CD14-positive monocyte (primary cell): Measurements from ENCODE around the gene ANAPC16. TPM values are rescaled to one million over a fixed set of nuclear protein-coding genes. Genes with fewer than 3 reads are reported as not detected.

Source experiments
- DNase-seq, 3 donors: peaks; one replicate each; pipeline ENCODE4 v3.0.0-alpha.2; 2011 to 2022
- H2AFZ ChIP-seq: 2 replicates; pipeline ENCODE4 v1.6.0; 2012; ENCODE audit warnings: mild to moderate bottlenecking, low read depth, low read length, inconsistent platforms; ENCODE audit not compliant: insufficient read depth, poor library complexity, severe bottlenecking
- H3K27ac ChIP-seq, 2 donors: 1 replicate in 1 of 2; 2 replicates in 1 of 2; pipeline ENCODE4 v1.5.1; 2012 to 2013; ENCODE audit warnings: low read length in 2 of 2, control low read depth in 1 of 2, inconsistent platforms in 1 of 2, low read depth in 1 of 2, mild to moderate bottlenecking in 1 of 2
- H3K27me3 ChIP-seq, 2 donors: one replicate each; pipeline versions ENCODE4 v1.6.0 to v1.6.1; 2011 to 2013; ENCODE audit warnings: low read length in 2 of 2; ENCODE audit not compliant: control insufficient read depth in 2 of 2, insufficient read depth in 2 of 2
- H3K36me3 ChIP-seq, 2 donors: replicated peaks in 1 of 2; 1 replicate in 1 of 2; 2 replicates in 1 of 2; pipeline versions ENCODE4 v1.5.1 to v1.6.1; 2012 to 2013; ENCODE audit warnings: low read length in 2 of 2, control low read depth in 1 of 2, inconsistent platforms in 1 of 2, mild to moderate bottlenecking in 1 of 2; ENCODE audit not compliant: insufficient read depth in 2 of 2, control insufficient read depth in 1 of 2
- H3K4me1 ChIP-seq, 2 donors: 1 replicate in 1 of 2; 2 replicates in 1 of 2; pipeline versions ENCODE4 v1.5.1 to v1.6.1; 2012 to 2013; ENCODE audit warnings: low read length in 2 of 2, control low read depth in 1 of 2, inconsistent platforms in 1 of 2, mild to moderate bottlenecking in 1 of 2, moderate library complexity in 1 of 2; ENCODE audit not compliant: insufficient read depth in 2 of 2, control insufficient read depth in 1 of 2
- H3K4me2 ChIP-seq: replicated peaks from 2 replicates; pipeline ENCODE3; 2012; ENCODE audit warnings: low read length, moderate library complexity, mild to moderate bottlenecking; ENCODE audit not compliant: poor library complexity, severe bottlenecking; ENCODE audit errors: extremely low read depth
- H3K4me3 ChIP-seq, 3 experiments: fragments of 200-600 bp in 1 of 3; sonication (generic) in 1 of 3; replicated peaks in 1 of 3; 1 replicate in 2 of 3; 2 replicates in 1 of 3; pipeline ENCODE4 v1.5.1; 2011 to 2013; ENCODE audit warnings: low read length in 3 of 3, mild to moderate bottlenecking in 3 of 3, control low read depth in 2 of 3, low read depth in 2 of 3, inconsistent platforms in 1 of 3, moderate library complexity in 1 of 3
- H3K79me2 ChIP-seq: 2 replicates; pipeline ENCODE4 v1.6.0; 2012; ENCODE audit warnings: mild to moderate bottlenecking, control low read depth, inconsistent platforms, low read length, moderate library complexity; ENCODE audit not compliant: insufficient read depth
- H3K9ac ChIP-seq: 2 replicates; pipeline ENCODE4 v1.6.0; 2017; ENCODE audit warnings: low read length, mild to moderate bottlenecking; ENCODE audit not compliant: insufficient read depth, poor library complexity, severe bottlenecking
- H3K9me3 ChIP-seq, 2 donors: replicated peaks in 1 of 2; 1 replicate in 1 of 2; 2 replicates in 1 of 2; pipeline versions ENCODE4 v1.5.1 to v1.6.1; 2012 to 2013; ENCODE audit warnings: low read length in 2 of 2, control low read depth in 1 of 2; ENCODE audit not compliant: control insufficient read depth in 1 of 2, insufficient read depth in 1 of 2
- H4K20me1 ChIP-seq: 2 replicates; pipeline ENCODE4 v1.6.0; 2012; ENCODE audit warnings: mild to moderate bottlenecking, low read length, control low read depth, moderate library complexity; ENCODE audit not compliant: insufficient read depth
- H3K27ac Mint-ChIP-seq, 7 donors: one replicate each; pipeline ENCODE4 v1.8.0; 2020; ENCODE audit warnings: mild to moderate bottlenecking in 7 of 7, mixed read lengths in 7 of 7, moderate library complexity in 6 of 7, inconsistent platforms in 2 of 7
- H3K27me3 Mint-ChIP-seq, 3 donors: one replicate each; pipeline ENCODE4 v1.8.0; 2021 to 2022; ENCODE audit warnings: low read depth in 3 of 3, mild to moderate bottlenecking in 3 of 3, mixed read lengths in 3 of 3, moderate library complexity in 3 of 3, inconsistent platforms in 1 of 3
- H3K36me3 Mint-ChIP-seq, 2 donors: one replicate each; pipeline ENCODE4 v1.8.0; 2020; ENCODE audit warnings: mixed read lengths in 2 of 2, inconsistent platforms in 1 of 2, mild to moderate bottlenecking in 1 of 2
- H3K4me1 Mint-ChIP-seq: one replicate; pipeline ENCODE4 v1.8.0; 2020; ENCODE audit warnings: mild to moderate bottlenecking, mixed read lengths
- H3K4me3 Mint-ChIP-seq, 2 donors: one replicate each; pipeline ENCODE4 v1.8.0; 2020; ENCODE audit warnings: mild to moderate bottlenecking in 2 of 2, mixed read lengths in 2 of 2, moderate library complexity in 1 of 2
- H3K9me3 Mint-ChIP-seq, 7 donors: one replicate each; pipeline ENCODE4 v1.8.0; 2020 to 2022; ENCODE audit warnings: mixed read lengths in 7 of 7, mild to moderate bottlenecking in 6 of 7, moderate library complexity in 6 of 7, inconsistent platforms in 2 of 7
- CTCF ChIP-seq: fragments of 200-600 bp; IDR thresholded peaks from one replicate; pipeline ENCODE4 v1.8.0; 2022; ENCODE audit warnings: antibody characterized with exemption, mild to moderate bottlenecking
- WGBS: methylation state at CpG from one replicate; pipeline ENCODE4 v1.1.5; 2013; ENCODE audit warnings: missing lambda C conversion rate; ENCODE audit not compliant: insufficient coverage; 5-methylcytosine and 5-hydroxymethylcytosine counted together
- intact Hi-C, 2 donors: fragments of 100-400 bp; cut with micrococcal nuclease; formaldehyde crosslinking; loops; one replicate each; pipeline versions ENCODE4 v1.15.0 to v1.15.1; 2023
- polyA plus RNA-seq, 3 donors: library from polyadenylated mRNA; depleted of rRNA in 1 of 3; unstranded in 2 of 3; stranded (reverse) in 1 of 3; fragments of 300-500 nt in 2 of 3; fragments of >200 nt in 1 of 3; fragmentation: Illumina TruSeq in 2 of 3; gene quantifications; 1 replicate in 2 of 3; 2 replicates in 1 of 3; pipeline ENCODE4 v1.2.3, GENCODE V29; 2012 to 2021

ANAPC16 gene
- polyA plus RNA-seq, 3 donors: 65.5 to 167 (median 148) TPM

GRCh38 chr10:72257051-72257892, 41.5 kb downstream of the ANAPC16 start:
- Mint-ChIP-seq H3K27me3 (peaks cover 1 to 2% (median 2%) of the 10 kb centered on the region in 3 donors), H3K36me3 (peaks cover 0 to 2% of the 10 kb centered on the region in 2 donors), H3K9me3 (no peaks in the 10 kb centered on the region), H3K4me1 (peaks cover 51% of the 10 kb centered on the region), H3K4me3 (peak overlapping the region; percentile 31 to 76), H3K27ac (peak overlapping the region; percentile 79 to 95 (median 90))
- no peak overlapping the region for H2AFZ ChIP-seq
- intact Hi-C loops: loop anchor here (2.0 to 5.0 kb wide), 4 partner anchors 16 to 80 kb away; partner anchors contain the start of genes ANAPC16 (in 1 of the 2), ASCC1 (in 1 of the 2) and DDIT4 (in 1 of the 2)
- WGBS: 0% methylated on average over 1 of the region's 8 CpGs
- H3K9me3 ChIP-seq: no peaks in the 10 kb centered on the region
- peak overlapping the region; percentile 2 to 70 for H3K27ac ChIP-seq
- peak overlapping the region; percentile 17 for H3K4me2 ChIP-seq
- H4K20me1 ChIP-seq: no peaks in the 10 kb centered on the region
- H3K4me1 ChIP-seq: peaks cover 56 to 61% of the 10 kb centered on the region in 2 donors
- peak; percentile 86 to 97 (median 94) for DNase-seq
- no peak overlapping the region for H3K9ac ChIP-seq
- no peak overlapping the region for H3K4me3 ChIP-seq
- H3K79me2 ChIP-seq: no peaks in the 10 kb centered on the region
- TF ChIP-seq CTCF: no peak
- H3K36me3 ChIP-seq: no peaks in the 10 kb centered on the region
- no peaks in the 10 kb centered on the region for H3K27me3 ChIP-seq

- Histone ChIP-seq H3K9ac (no peak overlapping the region), H3K4me2 (no peak overlapping the region), H3K4me1 (peaks cover 56 to 61% of the 10 kb centered on the region in 2 donors), H3K9me3 (no peaks in the 10 kb centered on the region), H3K27ac (no peak overlapping the region), H3K36me3 (no peaks in the 10 kb centered on the region), H4K20me1 (no peaks in the 10 kb centered on the region), H3K79me2 (no peaks in the 10 kb centered on the region), H3K4me3 (no peak overlapping the region), H3K27me3 (no peaks in the 10 kb centered on the region), H2AFZ (no peak overlapping the region)
- peaks cover 1 to 2% (median 2%) of the 10 kb centered on the region in 3 donors for H3K27me3 Mint-ChIP-seq
- TF ChIP-seq CTCF: no peak
- H3K4me1 Mint-ChIP-seq: peaks cover 54% of the 10 kb centered on the region
- DNase-seq: no peak
- no peaks in the 10 kb centered on the region for H3K9me3 Mint-ChIP-seq
- H3K27ac Mint-ChIP-seq: peak overlapping the region in 2 of 7 donors; percentile 25 to 35
- WGBS: 100% methylated on average over 4 of the region's 4 CpGs
- H3K36me3 Mint-ChIP-seq: peaks cover 0 to 2% of the 10 kb centered on the region in 2 donors
- no peak overlapping the region for H3K4me3 Mint-ChIP-seq
- intact Hi-C loops: loop anchor here (5.0 kb wide), 3 partner anchors 34 to 79 kb away; partner anchors contain the start of genes ANAPC16 (in 1 of the 2) and ASCC1 (in 1 of the 2)
These were observed 42.8 kb downstream of the ANAPC16 start for GRCh38 chr10:72258617-72259016.
